Activated naive CD8-positive, alpha-beta T cell treated with anti-CD3 and anti-CD28 coated beads, Interleukin-2, amount 10 ng/mL, durations not matched to agents 7 days and 5 days (primary cell): ENCODE measurements around the gene CFAP90. TPM values are rescaled to one million over a fixed set of nuclear protein-coding genes. Genes with fewer than 3 reads are reported as not detected.

Source experiments
- ATAC-seq: fragments of 150-1000 bp; cut with Tn5 transposase; one replicate; pipeline ENCODE4 v1.10.0; 2021; ENCODE audit warnings: low read depth, moderate library complexity
- POLR2A ChIA-PET: fragments of 350-600 bp; sonication (Branson Sonifier 250); formaldehyde crosslinking; loops from one replicate; lab custom pipeline; 2021; ENCODE audit warnings: antibody characterized with exemption; lab: Charles Lee
- DNase-seq: peaks from one replicate; pipeline ENCODE4 v3.0.0; 2021
- H3K27ac Mint-ChIP-seq: one replicate; pipeline ENCODE4 v1.8.0; 2022; ENCODE audit warnings: mild to moderate bottlenecking, mixed read lengths
- H3K27me3 Mint-ChIP-seq: one replicate; pipeline ENCODE4 v1.8.0; 2022; ENCODE audit warnings: mild to moderate bottlenecking, moderate library complexity, mixed read lengths
- H3K36me3 Mint-ChIP-seq: one replicate; pipeline ENCODE4 v1.8.0; 2021; ENCODE audit warnings: mild to moderate bottlenecking, mixed read lengths
- H3K4me1 Mint-ChIP-seq: one replicate; pipeline ENCODE4 v1.8.0; 2021; ENCODE audit warnings: mixed read lengths
- H3K4me3 Mint-ChIP-seq: one replicate; pipeline ENCODE4 v1.8.0; 2022; ENCODE audit warnings: mild to moderate bottlenecking, moderate library complexity, mixed read lengths
- H3K9me3 Mint-ChIP-seq: one replicate; pipeline ENCODE4 v1.8.0; 2021; ENCODE audit warnings: mixed read lengths
- total RNA-seq, 2 experiments: library from RNA; stranded (reverse); gene quantifications; one replicate each; pipeline ENCODE4 v1.2.3, GENCODE V29; 2021

Gene CFAP90
- total RNA-seq, 2 experiments from 2014 or later = not detected

DNA sequence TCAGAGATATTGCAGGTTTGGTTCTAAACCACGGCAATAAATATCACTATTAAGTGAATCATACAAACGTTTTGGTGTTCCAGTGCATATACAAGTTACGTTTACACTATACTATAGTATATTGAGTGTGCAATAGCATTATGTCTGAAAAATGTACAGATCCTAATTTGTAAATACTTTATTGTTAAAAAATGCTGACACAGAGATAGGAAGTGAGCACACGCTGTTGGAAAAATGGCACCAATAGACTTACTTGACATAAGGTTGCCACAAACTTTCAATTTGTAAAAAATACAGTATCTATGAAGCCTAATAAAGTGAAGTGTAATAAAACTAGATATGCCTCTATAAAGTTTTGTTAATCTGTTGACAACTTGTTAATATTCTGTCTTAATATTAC lies 16.0 kb downstream of the CFAP90 start:
- Mint-ChIP-seq H3K4me1 (no peaks in the 10 kb centered on the region), H3K27ac (no peak overlapping the region), H3K9me3 (no peaks in the 10 kb centered on the region), H3K4me3 (no peak overlapping the region), H3K36me3 (no peaks in the 10 kb centered on the region), H3K27me3 (peaks cover 12% of the 10 kb centered on the region)
- no peak for ATAC-seq
- DNase-seq = no peak
- POLR2A ChIA-PET = no interaction called here

- POLR2A ChIA-PET = no interaction called here
- ATAC-seq (no peak), DNase-seq (no peak)
- no peak overlapping the region for H3K27ac Mint-ChIP-seq
- no peaks in the 10 kb centered on the region for H3K9me3 Mint-ChIP-seq
- H3K27me3 Mint-ChIP-seq = peaks cover 5% of the 10 kb centered on the region
- H3K4me3 Mint-ChIP-seq = no peak overlapping the region
- no peaks in the 10 kb centered on the region for H3K4me1 Mint-ChIP-seq
- H3K36me3 Mint-ChIP-seq = no peaks in the 10 kb centered on the region
Measured at GRCh38 chr5:7828269-7828668, 22.7 kb downstream of the CFAP90 start.

GRCh38 chr5:7827610-7828009 lies 23.3 kb downstream of the CFAP90 start:
- Mint-ChIP-seq H3K4me3 (no peak overlapping the region), H3K27ac (no peak overlapping the region), H3K36me3 (no peaks in the 10 kb centered on the region), H3K27me3 (peaks cover 6% of the 10 kb centered on the region), H3K4me1 (no peaks in the 10 kb centered on the region), H3K9me3 (no peaks in the 10 kb centered on the region)
- DNase-seq (no peak), ATAC-seq (no peak)
- POLR2A ChIA-PET = no interaction called here

DNA sequence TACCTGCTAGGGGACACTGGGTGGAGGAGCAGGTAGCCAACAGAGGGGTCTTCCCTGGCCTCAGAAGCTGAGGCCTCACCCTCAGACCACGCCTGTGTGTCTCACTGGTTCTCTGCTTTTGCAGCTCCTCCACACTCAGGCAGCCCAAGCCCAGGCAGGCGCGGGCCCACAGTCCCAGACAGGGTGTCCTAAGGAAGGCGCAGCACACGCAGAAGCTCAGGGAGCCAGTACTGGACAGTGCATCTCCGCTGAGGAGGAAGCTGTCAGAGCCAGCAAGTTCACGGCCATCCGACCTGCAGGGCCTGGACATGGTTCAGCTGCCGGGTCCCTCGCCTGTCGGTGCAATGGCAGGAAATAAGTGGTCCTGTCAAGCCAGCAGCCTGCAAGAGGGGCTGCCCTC lies 25.3 kb downstream of the CFAP90 start:
- no peaks in the 10 kb centered on the region for H3K4me1 Mint-ChIP-seq
- H3K9me3 Mint-ChIP-seq = no peaks in the 10 kb centered on the region
- POLR2A ChIA-PET = no interaction called here
- no peak overlapping the region for H3K4me3 Mint-ChIP-seq
- no peak for DNase-seq
- H3K27me3 Mint-ChIP-seq = peaks cover 9% of the 10 kb centered on the region
- no peaks in the 10 kb centered on the region for H3K36me3 Mint-ChIP-seq
- no peak for ATAC-seq
- H3K27ac Mint-ChIP-seq = no peak overlapping the region

- ATAC-seq = no peak
- Mint-ChIP-seq H3K9me3 (no peaks in the 10 kb centered on the region), H3K36me3 (no peaks in the 10 kb centered on the region), H3K27ac (no peak overlapping the region), H3K27me3 (peaks cover 9% of the 10 kb centered on the region), H3K4me3 (no peak overlapping the region), H3K4me1 (no peaks in the 10 kb centered on the region)
- no peak for DNase-seq
- POLR2A ChIA-PET = no interaction called here
Measured at GRCh38 chr5:7824995-7825394, 25.9 kb downstream of the CFAP90 start.

DNA sequence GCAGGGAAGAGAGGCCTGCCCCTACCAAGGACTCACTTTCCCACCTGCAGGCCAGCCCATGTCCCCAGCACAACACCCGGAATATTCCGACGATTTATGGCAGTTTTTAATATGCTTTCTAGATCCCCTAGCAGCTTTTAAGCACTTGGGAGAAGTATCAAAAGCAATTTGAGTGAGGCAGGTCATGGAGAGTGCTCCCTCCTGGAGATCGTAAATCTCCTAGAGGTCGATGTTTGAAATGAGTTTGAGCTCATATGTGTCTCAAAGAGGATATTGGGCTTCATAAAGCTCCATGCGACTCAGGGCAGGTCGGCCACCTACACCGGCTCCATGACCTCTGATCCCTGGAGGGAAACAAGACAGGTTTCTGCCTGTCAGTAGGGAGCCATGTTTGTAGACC lies 27.3 kb downstream of the CFAP90 start:
- POLR2A ChIA-PET = no interaction called here
- DNase-seq = no peak
- no peak overlapping the region for H3K27ac Mint-ChIP-seq

DNA sequence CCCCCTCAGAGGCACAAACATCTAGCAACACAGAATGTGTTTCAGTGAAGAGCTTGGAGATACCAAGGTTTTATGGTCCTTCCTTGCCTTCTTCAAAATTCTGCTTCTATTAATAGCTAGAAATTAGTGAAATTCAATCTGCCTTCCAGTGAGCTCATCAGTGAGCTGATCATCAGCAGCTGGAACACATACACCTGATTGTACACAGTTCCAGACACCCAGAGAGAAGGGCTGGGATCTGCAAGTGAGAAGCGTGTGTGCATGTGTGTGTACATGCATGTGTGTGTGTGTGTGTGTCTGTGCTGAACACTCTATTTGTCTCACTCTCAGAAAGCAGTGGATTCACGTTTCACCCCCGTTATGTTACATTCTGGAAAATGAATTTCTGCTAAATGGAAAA lies 28.5 kb downstream of the CFAP90 start:
- Mint-ChIP-seq H3K36me3 (no peaks in the 10 kb centered on the region), H3K9me3 (no peaks in the 10 kb centered on the region), H3K4me1 (no peaks in the 10 kb centered on the region), H3K27me3 (peaks cover 9% of the 10 kb centered on the region), H3K27ac (no peak overlapping the region), H3K4me3 (no peak overlapping the region)
- DNase-seq (no peak), ATAC-seq (no peak)
- POLR2A ChIA-PET = no interaction called here

More for the DNA sequence above, 27.3 kb downstream of the CFAP90 start:
- Mint-ChIP-seq H3K27me3 (peaks cover 9% of the 10 kb centered on the region), H3K9me3 (no peaks in the 10 kb centered on the region), H3K4me1 (no peaks in the 10 kb centered on the region), H3K36me3 (no peaks in the 10 kb centered on the region), H3K4me3 (no peak overlapping the region)
- ATAC-seq = no peak

DNA sequence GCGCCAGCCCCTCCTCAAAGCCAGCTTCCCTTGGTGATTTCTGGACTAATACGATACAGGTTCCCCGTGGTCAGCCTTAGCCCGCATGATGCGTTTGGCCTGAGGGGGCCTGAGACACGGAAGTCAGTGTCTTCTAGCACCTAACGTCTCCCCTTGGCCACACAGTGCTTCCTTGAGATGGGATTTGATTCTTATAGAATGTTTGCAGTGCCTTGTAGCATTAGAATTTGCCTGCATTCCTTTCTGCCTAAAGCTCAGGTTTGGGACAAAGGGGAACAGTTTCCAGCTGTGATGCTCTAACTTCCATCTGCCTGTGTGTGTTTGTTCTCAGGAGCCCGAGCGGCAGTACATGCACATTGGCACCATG lies 34.4 kb downstream of the CFAP90 start:
- no peaks in the 10 kb centered on the region for H3K36me3 Mint-ChIP-seq
- no peaks in the 10 kb centered on the region for H3K9me3 Mint-ChIP-seq
- no peak overlapping the region for H3K27ac Mint-ChIP-seq
- ATAC-seq = no peak
- DNase-seq = no peak
- no peak overlapping the region for H3K4me3 Mint-ChIP-seq
- POLR2A ChIA-PET = no interaction called here
- peaks cover 4% of the 10 kb centered on the region for H3K4me1 Mint-ChIP-seq
- peaks cover 11% of the 10 kb centered on the region for H3K27me3 Mint-ChIP-seq

GRCh38 chr5:7815892-7816534 lies 34.9 kb downstream of the CFAP90 start:
- H3K9me3 Mint-ChIP-seq = no peaks in the 10 kb centered on the region
- ATAC-seq (peak; percentile 78), DNase-seq (peak; percentile 77)
- peaks cover 4% of the 10 kb centered on the region for H3K4me1 Mint-ChIP-seq
- POLR2A ChIA-PET = no interaction called here
- H3K27ac Mint-ChIP-seq = no peak overlapping the region
- peaks cover 13% of the 10 kb centered on the region for H3K27me3 Mint-ChIP-seq
- H3K36me3 Mint-ChIP-seq = no peaks in the 10 kb centered on the region
- H3K4me3 Mint-ChIP-seq = no peak overlapping the region

GRCh38 chr5:7814816-7815215 lies 36.1 kb downstream of the CFAP90 start:
- Mint-ChIP-seq H3K9me3 (no peaks in the 10 kb centered on the region), H3K4me1 (peaks cover 4% of the 10 kb centered on the region), H3K27ac (no peak overlapping the region), H3K4me3 (no peak overlapping the region), H3K36me3 (no peaks in the 10 kb centered on the region), H3K27me3 (peaks cover 19% of the 10 kb centered on the region)
- ATAC-seq (no peak), DNase-seq (no peak)
- POLR2A ChIA-PET = no interaction called here

DNA sequence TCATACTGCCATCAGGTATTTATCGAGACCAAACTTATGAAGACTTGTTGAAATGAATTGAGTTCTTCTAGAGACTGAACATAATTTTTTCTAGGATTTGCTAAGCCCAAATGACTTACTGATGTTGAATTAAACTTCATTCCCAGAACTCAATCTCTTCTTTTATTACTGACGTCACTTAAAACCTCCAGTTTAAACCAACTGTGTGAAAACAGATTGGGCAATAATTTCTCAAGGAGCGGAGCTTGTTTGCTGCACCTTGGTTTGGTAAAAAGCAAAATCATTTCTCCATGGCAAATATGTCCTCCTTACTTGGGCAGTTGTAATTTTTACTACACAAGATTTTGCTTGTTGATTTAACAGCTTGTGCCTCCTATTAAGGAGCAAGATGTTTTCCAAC lies 37.4 kb downstream of the CFAP90 start:
- POLR2A ChIA-PET = no interaction called here

DNA sequence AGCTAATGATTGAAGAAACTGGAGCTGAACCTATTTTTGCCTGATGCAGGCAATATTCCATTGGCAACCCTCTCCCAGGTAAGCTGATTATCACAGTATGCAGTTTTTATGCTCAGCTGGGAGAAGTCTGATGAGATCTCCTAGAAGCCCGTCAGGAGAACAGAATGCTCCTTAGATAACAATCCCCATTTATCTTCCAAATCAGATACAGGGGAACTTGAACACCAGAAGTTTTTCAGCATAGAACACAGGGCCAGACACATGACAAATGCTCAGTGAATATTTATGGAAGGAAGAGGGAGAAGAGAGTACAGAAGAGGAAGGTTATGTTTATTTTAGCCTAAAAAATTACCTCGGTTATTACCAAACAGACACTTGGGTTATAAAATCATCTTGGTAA lies 37.9 kb downstream of the CFAP90 start:
- POLR2A ChIA-PET = no interaction called here
- ATAC-seq (no peak), DNase-seq (no peak)
- no peaks in the 10 kb centered on the region for H3K9me3 Mint-ChIP-seq
- H3K4me3 Mint-ChIP-seq = no peak overlapping the region
- H3K36me3 Mint-ChIP-seq = no peaks in the 10 kb centered on the region
- H3K27ac Mint-ChIP-seq = no peak overlapping the region
- peaks cover 19% of the 10 kb centered on the region for H3K27me3 Mint-ChIP-seq
- H3K4me1 Mint-ChIP-seq = peaks cover 4% of the 10 kb centered on the region

More for the DNA sequence above, 37.4 kb downstream of the CFAP90 start:
- ATAC-seq (no peak), DNase-seq (no peak)
- Mint-ChIP-seq H3K27me3 (peaks cover 19% of the 10 kb centered on the region), H3K27ac (no peak overlapping the region), H3K4me1 (peaks cover 4% of the 10 kb centered on the region), H3K4me3 (no peak overlapping the region), H3K36me3 (no peaks in the 10 kb centered on the region), H3K9me3 (no peaks in the 10 kb centered on the region)

GRCh38 chr5:7811715-7812114 lies 39.2 kb downstream of the CFAP90 start:
- POLR2A ChIA-PET = no interaction called here
- Mint-ChIP-seq H3K36me3 (no peaks in the 10 kb centered on the region), H3K4me3 (no peak overlapping the region), H3K9me3 (no peaks in the 10 kb centered on the region), H3K4me1 (peaks cover 4% of the 10 kb centered on the region), H3K27me3 (peaks cover 23% of the 10 kb centered on the region), H3K27ac (no peak overlapping the region)
- DNase-seq = no peak
- ATAC-seq = no peak

- Mint-ChIP-seq H3K4me3 (no peak overlapping the region), H3K9me3 (no peaks in the 10 kb centered on the region), H3K36me3 (no peaks in the 10 kb centered on the region), H3K27me3 (peaks cover 16% of the 10 kb centered on the region), H3K27ac (no peak overlapping the region), H3K4me1 (no peaks in the 10 kb centered on the region)
- ATAC-seq (no peak), DNase-seq (no peak)
- POLR2A ChIA-PET = no interaction called here
Measured at GRCh38 chr5:7808998-7809397, 41.9 kb downstream of the CFAP90 start.

DNA sequence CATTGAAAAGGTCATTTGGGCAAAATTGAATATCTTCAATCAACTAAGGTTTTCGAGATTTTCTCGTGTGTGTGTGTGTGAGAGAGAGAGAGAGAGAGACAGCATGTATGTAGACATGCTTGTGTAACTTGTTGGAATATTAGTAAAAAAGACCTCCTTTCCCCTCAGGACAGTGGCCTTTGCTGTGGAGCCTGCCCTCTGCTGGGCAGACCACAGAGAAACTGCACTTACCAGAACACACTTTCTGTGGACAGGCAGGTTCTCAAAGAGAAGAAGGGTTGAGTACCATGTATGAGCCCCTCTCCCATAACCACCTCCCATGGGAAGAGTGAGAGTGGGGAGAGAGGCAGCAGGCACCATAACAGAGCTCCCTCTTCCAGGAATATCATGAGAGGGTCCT lies 45.6 kb downstream of the CFAP90 start:
- no peak overlapping the region for H3K27ac Mint-ChIP-seq
- POLR2A ChIA-PET = no interaction called here
- DNase-seq = no peak
- ATAC-seq = no peak
- H3K27me3 Mint-ChIP-seq = peaks cover 11% of the 10 kb centered on the region
- H3K4me1 Mint-ChIP-seq = no peaks in the 10 kb centered on the region
- no peaks in the 10 kb centered on the region for H3K9me3 Mint-ChIP-seq
- no peak overlapping the region for H3K4me3 Mint-ChIP-seq
- H3K36me3 Mint-ChIP-seq = no peaks in the 10 kb centered on the region
